Measurements from ENCODE around the gene LIMCH1. TPM values are rescaled to one million over a fixed set of nuclear protein-coding genes. Genes with fewer than 3 reads are reported as not detected.
A peak's percentile ranks its signal among the peaks of the same experiment; 100 is the strongest.

Gene LIMCH1
- polyA plus RNA-seq, 5 donors: 85.4 to 134 (median 114) TPM

DNA sequence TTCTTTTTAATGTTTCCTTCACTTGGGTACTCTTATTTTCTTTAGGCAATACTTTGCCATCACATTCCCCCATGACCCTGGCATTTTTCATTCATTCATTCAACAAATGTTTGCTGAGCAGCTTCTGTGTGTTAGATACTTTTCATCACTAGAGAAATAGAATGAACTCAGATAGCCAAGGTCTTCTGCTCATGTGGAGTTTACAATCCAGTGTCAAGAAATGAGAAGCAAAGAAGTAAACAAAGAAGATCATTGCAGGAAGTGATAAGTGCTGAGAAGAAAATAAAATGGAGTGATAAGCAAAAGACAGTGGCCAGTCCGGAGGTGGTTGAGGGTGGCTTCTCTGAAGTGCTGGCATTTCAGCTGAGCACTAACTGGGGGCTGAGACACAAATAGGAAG lies 63.1 kb downstream of the LIMCH1 start:
- no peak for DNase-seq

GRCh38 chr4:41602113-41602512 lies 64.2 kb downstream of the LIMCH1 start:
- no peak for DNase-seq

- peak in 1 of 2 donors; percentile 45 for DNase-seq
Observed at GRCh38 chr4:41602886-41603498, 65.0 kb downstream of the LIMCH1 start.

- no peak for DNase-seq
Observed at GRCh38 chr4:41609851-41610250, 71.9 kb downstream of the LIMCH1 start.

GRCh38 chr4:41610474-41610873 lies 72.5 kb downstream of the LIMCH1 start:
- no peak for DNase-seq

- no peak for DNase-seq
Observed at GRCh38 chr4:41611124-41611838, 73.3 kb downstream of the LIMCH1 start.

DNA sequence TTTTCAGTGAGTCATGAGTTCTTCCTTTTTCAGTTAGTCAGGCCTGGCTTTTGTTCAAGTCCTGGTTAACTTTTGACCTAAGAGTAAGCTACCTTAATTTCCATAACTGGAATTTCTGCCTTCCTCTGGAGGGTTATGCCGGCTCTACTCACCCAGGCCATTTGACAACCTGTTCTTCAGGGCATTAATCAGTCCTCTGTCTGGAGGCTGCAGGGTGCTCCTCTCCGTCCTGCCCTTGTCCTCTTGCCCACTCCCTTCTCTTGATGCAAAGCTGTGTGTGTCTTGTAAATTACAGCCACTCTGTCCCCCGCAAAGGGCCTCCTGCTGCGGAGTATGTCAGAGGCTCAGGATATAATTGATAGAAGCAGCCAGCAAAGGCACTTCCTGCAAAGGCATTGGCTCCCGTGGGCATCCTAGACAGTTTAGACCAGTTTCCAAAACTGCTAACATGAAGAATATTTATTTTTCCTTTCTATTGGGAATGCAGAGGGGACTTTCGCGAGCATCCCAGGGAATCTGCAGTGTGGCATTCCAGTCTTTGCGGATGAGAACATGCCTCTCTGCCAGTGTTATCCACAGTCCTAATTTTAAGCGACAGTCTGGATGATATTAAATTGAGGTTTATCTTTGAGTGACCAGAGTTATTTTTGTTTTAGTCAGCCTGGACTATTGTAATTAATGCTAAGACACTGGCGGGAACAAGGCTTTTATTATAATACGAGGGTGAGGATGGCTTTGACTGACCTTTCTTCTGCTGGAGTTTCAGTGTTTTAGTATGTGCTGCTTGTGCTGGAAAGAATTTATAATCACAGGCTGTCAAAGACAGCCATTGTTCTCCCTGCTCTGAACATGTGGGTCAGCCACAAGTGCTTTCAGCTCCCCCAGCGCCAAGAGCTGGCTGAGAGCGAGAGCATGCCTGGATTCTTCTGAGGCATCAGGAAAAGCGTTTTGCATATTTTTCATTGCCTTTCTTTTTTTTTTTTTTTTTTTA lies 74.2 kb downstream of the LIMCH1 start:
- peak; percentile 54 to 56 for DNase-seq

GRCh38 chr4:41613386-41613785 lies 75.4 kb downstream of the LIMCH1 start:
- DNase-seq: no peak

DNA sequence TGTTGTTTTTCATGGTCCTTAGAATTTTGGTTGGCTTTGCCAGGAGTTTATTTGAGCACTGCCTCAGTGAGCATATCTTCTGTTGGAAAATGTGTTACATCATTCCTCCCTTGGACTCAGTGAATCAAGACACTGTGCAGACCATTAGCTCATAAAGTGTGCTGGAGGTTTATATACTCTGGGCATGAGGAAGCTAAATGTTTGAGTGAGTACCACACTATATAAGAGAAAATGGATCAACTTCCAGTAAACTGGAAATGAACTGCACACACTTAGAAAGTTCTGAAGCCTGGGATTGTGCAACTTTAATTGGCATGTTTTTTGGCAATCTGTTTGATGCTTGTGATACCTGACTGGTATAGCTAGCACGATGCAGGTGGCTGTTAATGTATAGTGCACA lies 75.9 kb downstream of the LIMCH1 start:
- no peak for DNase-seq

- DNase-seq: no peak
Observed at GRCh38 chr4:41614519-41614918, 76.6 kb downstream of the LIMCH1 start.

DNA sequence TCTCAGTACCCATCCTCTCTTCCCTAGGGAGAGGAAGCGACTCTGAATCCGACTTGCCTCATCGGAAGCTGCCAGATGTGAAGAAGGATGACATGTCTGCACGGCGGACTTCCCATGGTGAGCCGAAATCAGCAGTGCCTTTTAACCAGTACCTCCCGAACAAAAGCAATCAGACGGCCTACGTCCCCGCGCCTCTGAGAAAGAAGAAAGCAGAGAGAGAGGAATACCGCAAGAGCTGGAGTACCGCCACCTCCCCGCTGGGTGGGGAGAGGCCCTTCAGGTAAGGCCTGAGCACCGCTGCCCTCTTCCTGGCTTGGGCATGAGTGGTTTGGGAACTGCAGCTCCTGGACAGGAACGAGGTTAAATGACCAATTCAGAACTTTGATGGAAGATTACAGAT lies 81.2 kb downstream of the LIMCH1 start:
- DNase-seq: no peak

GRCh38 chr4:41620594-41621256 lies 82.8 kb downstream of the LIMCH1 start:
- DNase-seq: no peak

DNA sequence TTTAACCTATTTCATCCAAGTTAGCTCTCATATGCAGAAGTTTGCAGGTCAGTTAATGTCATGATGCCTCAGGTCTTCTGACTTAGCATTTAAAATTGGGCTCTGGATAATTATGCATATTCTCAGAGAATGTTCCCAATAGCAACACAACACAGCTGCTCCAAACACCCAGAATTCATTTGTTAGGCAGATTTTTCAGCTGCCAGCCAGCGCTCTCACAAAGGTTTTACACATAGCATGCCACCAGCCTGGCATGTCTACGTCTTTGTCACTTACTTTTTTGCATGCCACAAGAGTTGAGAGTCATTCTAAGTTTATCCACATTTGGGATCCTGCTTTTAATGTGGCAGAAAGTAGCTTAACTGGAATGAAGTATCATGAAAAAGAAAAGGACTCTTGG lies 84.8 kb downstream of the LIMCH1 start:
- no peak for DNase-seq

DNA sequence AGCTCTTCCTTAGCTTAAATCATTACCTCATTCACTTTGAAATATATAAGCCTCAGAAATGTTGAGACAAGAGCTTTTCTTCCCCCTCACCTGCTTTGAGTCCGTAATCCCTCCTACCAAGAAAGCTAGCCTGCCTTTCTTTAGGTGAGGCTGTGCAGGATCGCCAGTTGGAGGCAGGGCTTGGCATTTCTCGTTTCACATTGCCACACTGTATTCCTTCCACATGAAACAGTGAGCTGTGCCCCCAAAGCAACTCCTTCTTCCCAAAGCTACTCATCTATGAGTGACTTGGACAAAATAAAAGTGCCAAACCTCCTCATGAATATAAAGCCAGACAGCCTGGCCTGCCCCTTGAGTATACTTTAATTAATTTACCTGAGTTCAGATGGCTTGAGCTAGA lies 86.8 kb downstream of the LIMCH1 start:
- DNase-seq: no peak

DNA sequence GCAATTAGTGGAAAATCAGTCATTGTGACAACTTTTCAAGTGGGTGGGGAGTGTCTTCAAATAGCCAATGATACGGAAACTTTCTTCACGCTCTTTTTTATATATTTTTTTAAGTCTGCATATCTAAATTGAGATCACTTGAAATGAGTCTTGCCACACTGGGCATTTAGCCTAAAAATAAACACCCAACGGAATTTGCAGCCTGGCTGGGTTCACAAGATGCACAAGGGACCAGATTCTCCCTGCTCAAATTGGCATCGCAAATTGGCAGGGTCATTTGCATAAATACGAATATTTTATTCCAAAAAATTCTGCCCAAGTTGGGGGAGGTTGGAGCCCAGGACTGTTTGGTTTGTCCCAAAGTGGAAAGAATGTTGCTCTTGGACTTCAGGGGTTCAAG lies 87.6 kb downstream of the LIMCH1 start:
- DNase-seq: no peak

- DNase-seq: no peak
Observed at GRCh38 chr4:41628936-41629335, 91.0 kb downstream of the LIMCH1 start.

DNA sequence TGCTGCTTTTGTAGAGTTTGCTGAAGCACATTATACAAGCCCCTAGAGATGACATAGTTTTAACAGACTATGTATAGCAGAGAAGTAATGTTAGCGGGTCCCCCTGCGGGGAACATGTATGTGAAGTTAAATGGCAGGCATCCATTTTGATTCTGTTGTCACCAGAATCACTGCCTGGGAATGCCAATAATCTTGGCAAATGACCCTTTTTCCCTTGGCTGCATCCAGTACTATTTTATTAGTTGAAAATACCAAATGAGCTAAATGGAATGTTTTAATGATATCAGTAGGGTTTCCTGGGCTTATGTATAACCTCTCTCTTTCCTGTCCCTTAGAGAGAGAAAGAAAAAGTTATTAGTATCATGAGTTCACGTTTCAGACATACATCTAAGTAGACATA lies 93.6 kb downstream of the LIMCH1 start:
- DNase-seq: no peak

DNA sequence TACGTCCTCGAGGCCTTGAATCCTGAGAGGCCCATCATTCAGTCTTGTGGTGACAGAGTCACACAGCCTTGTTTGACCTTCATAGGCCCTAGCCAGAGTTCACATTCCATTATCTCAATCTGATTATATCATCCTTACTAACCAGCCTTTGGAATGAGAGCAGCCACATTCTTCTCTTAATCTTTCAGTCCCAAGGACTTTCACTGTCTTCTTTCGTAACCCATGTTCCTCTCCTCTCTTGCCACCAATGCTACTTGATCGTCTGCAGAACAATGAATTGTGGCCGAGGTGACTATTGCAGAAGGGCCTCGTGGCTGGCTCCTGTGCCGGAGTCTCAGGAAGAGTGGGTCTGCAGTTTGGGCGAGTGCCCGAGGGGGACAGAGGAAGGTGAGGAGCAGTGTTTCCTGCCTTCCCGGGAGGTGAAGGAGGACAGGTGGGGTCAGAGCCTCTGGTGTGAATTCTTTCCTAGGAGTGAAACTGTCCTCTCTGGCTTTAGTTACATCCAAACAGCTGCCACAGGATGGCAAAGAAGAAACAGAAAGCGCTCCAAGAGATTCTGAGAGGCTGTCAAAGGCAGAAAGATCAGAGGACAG lies 94.6 kb downstream of the LIMCH1 start:
- DNase-seq: no peak

GRCh38 chr4:41633321-41633720 lies 95.4 kb downstream of the LIMCH1 start:
- DNase-seq: no peak

DNA sequence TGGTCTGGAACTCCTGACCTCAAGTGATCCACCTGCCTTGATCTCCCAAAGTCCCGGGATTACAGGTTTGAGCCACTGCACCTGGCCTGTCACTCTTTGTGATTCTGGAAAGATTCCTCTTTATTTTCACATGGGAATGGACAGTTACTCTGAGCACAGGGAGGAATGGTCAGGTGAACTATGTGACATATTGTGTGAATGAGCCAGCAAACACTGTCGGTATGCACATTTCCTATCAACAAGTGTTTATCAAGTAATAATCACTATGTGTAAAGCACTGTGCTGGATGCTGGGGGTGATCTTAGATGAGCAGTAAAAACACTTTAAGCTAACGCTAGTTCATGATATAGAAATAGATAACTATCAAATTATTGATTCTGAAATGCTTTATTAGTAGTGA lies 97.5 kb downstream of the LIMCH1 start:
- no peak for DNase-seq

- no peak for DNase-seq
Observed at GRCh38 chr4:41638203-41638602, 100.2 kb downstream of the LIMCH1 start.

GRCh38 chr4:41638866-41639265 lies 100.9 kb downstream of the LIMCH1 start:
- no peak for DNase-seq
